ENCODE data around the gene GNG7.

The GNG7 gene

DNA sequence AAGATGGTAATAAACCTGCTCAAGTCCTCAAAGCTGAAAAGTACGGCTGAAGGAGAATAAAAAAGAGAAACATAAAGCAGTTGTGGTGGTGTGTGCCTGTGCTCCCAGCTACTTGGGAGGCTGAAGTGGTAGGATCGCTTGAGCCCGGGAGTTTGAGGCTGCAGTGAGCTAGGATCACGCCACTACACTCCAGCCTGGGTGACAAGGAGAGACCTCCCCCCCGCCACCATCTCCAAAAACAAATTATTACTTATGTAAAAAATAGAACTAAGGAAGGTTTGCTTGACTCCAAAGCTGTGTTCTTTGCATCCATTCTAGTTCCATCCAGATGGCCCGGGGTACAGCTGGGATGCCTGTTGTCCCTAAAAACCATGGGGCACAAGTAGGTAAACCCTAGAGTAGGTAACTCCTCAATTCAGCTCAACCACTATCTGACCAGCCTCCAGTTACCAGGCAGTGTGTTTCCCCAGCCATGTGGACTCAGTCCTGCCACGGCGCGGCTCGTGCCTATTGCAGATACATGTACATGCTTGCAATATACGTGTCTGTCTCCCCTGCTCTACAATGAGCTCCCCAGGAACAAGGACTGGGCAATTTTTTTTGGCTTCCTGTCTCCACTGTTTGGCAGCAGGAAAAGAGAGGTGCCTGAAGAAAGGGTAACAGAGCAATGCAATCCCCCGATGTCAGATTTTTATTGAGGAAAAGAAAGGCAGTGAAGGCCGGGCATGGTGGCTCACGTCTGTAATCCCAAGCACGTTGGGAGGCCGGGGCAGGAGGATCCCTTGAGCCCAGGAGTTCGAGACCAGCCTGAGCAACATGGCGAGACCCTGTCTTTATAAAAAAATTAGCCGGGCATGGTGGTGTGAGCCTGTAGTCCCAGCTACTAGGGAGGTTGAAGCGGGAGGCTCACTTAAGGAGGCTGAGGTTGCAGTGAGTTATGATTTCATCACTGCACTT, 101.3 kb downstream of the GNG7 start:
- in situ Hi-C loops (cut with HindIII; ENCODE audit: low pct_unique_long_range_greater_than_20kb, low sequenced_read_pairs): no loop called here
- no peak for TF ChIP-seq JUND (IDR thresholded peaks at IDR 0.05; ENCODE audit: low read depth)
- no peak for DNase-seq (ENCODE audit: low read depth in 1 of 2, low spot score in 1 of 2)

- in situ Hi-C loops (cut with HindIII; ENCODE audit: low pct_unique_long_range_greater_than_20kb, low sequenced_read_pairs): no loop called here
- TF ChIP-seq JUND (IDR thresholded peaks at IDR 0.05; ENCODE audit: low read depth): no peak
- no peak for DNase-seq (ENCODE audit: low read depth in 1 of 2, low spot score in 1 of 2)
Observed at GRCh38 chr19:2594319-2594718, 108.2 kb downstream of the GNG7 start.

DNA sequence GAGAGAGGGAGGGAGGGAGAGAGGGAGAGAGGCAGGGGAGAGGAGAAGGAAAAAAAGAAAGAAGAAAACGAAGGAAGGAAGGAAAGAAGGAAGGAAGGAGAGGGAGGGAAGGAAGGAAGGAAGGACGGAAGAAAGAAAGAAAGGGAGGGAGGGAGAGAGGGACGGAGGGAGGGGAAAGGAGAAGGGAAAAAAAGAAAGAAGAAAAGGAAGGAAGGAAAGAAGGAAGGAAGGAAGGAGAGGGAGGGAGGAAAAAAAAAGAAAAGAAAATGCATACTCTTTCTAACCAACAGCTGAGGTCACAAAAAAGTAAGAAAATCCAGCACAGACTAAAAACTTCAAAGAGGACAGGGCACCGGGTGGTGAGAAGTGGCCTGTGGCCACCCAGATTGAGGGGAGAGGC, 109.7 kb downstream of the GNG7 start:
- no peak for TF ChIP-seq JUND (IDR thresholded peaks at IDR 0.05; ENCODE audit: low read depth)
- in situ Hi-C loops (cut with HindIII; ENCODE audit: low pct_unique_long_range_greater_than_20kb, low sequenced_read_pairs): no loop called here
- DNase-seq (ENCODE audit: low read depth in 1 of 2, low spot score in 1 of 2): no peak

- DNase-seq (ENCODE audit: low read depth in 1 of 2, low spot score in 1 of 2): no peak
- no peak for TF ChIP-seq JUND (IDR thresholded peaks at IDR 0.05; ENCODE audit: low read depth)
- in situ Hi-C loops (cut with HindIII; ENCODE audit: low pct_unique_long_range_greater_than_20kb, low sequenced_read_pairs): no loop called here
Observed at GRCh38 chr19:2591537-2592291, 110.8 kb downstream of the GNG7 start.

DNA sequence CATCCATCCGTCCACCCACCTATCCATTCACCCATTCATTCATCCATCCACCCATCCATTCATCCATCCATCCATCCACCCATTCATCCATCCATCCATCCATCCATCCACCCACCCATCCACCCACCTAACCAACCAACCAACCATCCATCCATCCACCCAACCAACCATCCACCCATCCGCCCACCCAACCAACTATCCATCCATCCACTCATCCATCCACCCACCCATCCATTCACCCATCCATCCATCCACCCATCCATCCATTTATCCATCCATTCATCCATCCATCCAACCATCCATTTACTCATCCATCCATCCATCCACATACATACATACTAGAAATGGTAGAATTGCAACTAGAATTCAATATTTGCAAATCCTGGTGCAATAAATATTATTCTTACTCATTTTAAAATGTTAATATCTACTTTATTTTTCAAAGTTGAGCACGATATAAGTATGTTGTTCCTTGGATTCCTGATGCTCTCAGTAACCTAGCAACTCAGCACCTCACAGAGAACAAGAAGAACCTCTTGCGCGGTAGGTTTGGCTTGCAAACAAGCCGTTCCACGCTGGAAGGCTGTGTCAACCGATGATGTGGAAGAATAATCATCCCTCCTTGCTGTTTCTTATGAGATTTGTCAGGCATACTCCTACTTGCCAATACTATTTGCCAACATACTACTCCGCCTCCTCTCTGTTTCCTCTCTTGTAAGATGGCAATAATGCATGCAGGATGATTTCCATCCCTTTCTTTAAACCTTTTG, 111.7 kb downstream of the GNG7 start:
- in situ Hi-C loops (cut with HindIII; ENCODE audit: low pct_unique_long_range_greater_than_20kb, low sequenced_read_pairs): no loop called here
- TF ChIP-seq JUND (IDR thresholded peaks at IDR 0.05; ENCODE audit: low read depth): no peak
- DNase-seq (ENCODE audit: low read depth in 1 of 2, low spot score in 1 of 2): no peak

GRCh38 chr19:2589441-2589840, 113.1 kb downstream of the GNG7 start:
- TF ChIP-seq JUND (IDR thresholded peaks at IDR 0.05; ENCODE audit: low read depth): no peak
- in situ Hi-C loops (cut with HindIII; ENCODE audit: low pct_unique_long_range_greater_than_20kb, low sequenced_read_pairs): no loop called here
- DNase-seq (ENCODE audit: low read depth in 1 of 2, low spot score in 1 of 2): no peak

DNA sequence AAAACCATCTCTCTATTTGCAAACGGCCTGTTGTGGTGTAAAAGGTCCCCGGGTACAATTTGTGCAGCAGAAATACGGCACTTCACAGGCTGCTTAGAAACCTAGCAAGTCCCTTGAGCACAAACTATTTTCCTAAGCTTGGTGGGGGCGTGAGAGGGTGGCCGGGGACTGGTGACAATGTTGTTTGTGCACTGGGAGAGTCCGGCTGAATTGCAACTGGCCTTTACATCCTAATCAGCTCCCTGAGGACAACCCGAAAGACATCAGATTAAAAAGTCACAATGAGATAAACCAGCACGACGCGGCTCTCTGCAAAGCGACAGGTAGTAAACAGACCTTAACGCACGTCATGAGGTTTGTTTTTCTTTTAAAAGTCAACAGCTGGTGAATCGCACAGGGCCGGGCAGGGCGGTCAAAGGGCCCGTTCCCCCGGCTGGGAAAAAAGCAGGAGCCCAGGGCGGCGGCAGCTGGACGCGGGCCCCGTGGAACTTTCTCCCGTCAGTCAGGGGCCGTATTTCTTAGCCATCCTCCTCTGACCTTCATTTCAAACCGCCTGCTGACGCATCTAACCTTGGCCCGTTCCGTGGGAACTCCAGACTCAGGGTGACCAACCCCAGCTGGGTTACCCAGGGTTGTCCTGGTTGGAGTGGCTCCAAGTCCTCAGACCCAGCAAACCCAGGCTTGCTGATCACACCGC, 114.3 kb downstream of the GNG7 start:
- in situ Hi-C loops (cut with HindIII; ENCODE audit: low pct_unique_long_range_greater_than_20kb, low sequenced_read_pairs): no loop called here
- no peak for TF ChIP-seq JUND (IDR thresholded peaks at IDR 0.05; ENCODE audit: low read depth)
- DNase-seq (ENCODE audit: low read depth in 1 of 2, low spot score in 1 of 2): no peak

DNA sequence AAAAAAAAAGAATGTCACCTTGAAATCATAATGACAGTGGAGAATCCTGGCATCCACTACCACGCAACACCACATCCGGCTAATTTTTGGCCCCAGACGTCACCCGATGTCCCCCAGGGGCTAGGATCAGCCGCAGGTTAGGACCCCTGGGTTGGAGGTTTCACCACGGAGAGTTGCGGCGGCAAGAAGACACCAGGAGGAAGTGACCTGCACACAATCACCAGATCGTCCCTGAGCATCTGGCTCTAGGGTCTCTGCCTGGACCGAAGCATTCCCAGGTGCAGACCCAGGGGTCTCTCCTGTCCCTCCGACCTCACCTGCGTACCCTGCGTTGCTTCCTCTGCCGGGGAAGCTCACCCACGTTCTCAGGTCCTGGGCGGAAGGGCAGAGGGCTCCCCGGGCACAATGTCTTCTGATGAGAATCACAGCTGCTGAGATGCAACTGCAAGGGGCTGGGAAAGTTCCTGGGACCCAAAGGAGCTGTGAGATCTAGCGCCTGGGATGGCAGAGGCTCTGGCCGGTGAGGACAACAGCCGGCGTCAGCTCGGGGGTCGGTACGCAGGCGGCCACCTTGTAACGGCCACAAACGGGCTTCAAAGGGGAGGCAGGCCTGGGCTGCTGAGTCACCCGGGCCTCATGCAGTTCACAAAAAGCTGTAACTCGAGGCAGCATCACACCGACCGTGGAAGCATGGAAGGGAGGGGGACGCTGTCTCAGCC, 115.3 kb downstream of the GNG7 start:
- in situ Hi-C loops (cut with HindIII; ENCODE audit: low pct_unique_long_range_greater_than_20kb, low sequenced_read_pairs): no loop called here

DNA sequence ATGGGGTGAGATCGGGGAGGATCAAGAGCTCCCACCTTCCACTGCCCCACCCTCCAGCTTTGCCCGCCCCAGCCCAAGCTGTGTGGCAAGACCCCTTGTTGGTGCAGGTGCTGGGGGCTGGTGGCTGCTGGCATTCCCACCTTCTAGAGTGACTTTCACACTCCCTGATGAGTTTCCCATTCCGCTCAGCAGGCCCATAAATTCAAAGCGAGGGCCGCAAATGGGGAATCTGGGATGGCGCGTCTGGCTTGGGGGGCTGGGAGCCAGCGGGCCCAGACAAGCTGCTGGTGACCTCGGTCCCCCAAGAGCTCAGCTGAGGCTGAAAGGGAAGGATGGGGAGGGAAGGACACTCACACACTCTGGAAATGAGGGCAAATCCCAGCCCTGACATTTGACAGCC, 116.3 kb downstream of the GNG7 start:
- in situ Hi-C loops (cut with HindIII; ENCODE audit: low pct_unique_long_range_greater_than_20kb, low sequenced_read_pairs): no loop called here
- no peak for DNase-seq (ENCODE audit: low read depth in 1 of 2, low spot score in 1 of 2)
- TF ChIP-seq JUND (IDR thresholded peaks at IDR 0.05; ENCODE audit: low read depth): no peak

More for the DNA sequence above, 115.3 kb downstream of the GNG7 start:
- no peak for TF ChIP-seq JUND (IDR thresholded peaks at IDR 0.05; ENCODE audit: low read depth)
- no peak for DNase-seq (ENCODE audit: low read depth in 1 of 2, low spot score in 1 of 2)

GRCh38 chr19:2584002-2584401, 118.5 kb downstream of the GNG7 start:
- DNase-seq (ENCODE audit: low read depth in 1 of 2, low spot score in 1 of 2): no peak
- TF ChIP-seq JUND (IDR thresholded peaks at IDR 0.05; ENCODE audit: low read depth): no peak
- in situ Hi-C loops (cut with HindIII; ENCODE audit: low pct_unique_long_range_greater_than_20kb, low sequenced_read_pairs): no loop called here
